HepG2 (cell line): ENCODE results near the gene CAMTA1. TPM values are rescaled to one million over a fixed set of nuclear protein-coding genes. Genes with fewer than 3 reads are reported as not detected.

Experiments used
- HOXD1 ChIP-seq: sonication (generic); formaldehyde crosslinking; IDR thresholded peaks from 2 replicates; pipeline ENCODE4 v1.5.0; 2020; ENCODE audit warnings: missing genetic modification reagents
- ZNF225 ChIP-seq: sonication (generic); formaldehyde crosslinking; IDR thresholded peaks from 2 replicates; pipeline ENCODE4 v1.4.0; 2020; ENCODE audit warnings: mild to moderate bottlenecking, missing genetic modification reagents
- ZNF619 ChIP-seq: sonication (generic); formaldehyde crosslinking; IDR thresholded peaks from 2 replicates; pipeline ENCODE4 v1.4.0; 2020; ENCODE audit warnings: mild to moderate bottlenecking, missing genetic modification reagents
- polyA plus RNA-seq, 8 experiments: library from polyadenylated mRNA; depleted of rRNA in 3 of 8; stranded (reverse) in 7 of 8; unstranded in 1 of 8; fragments of >200 nt; fragmentation: Illumina TruSeq in 4 of 8; extraction: Trizol in 4 of 8; gene quantifications; 2 replicates each; pipeline versions ENCODE4 v1.2.1 to v1.2.3, GENCODE V29; 2011 to 2016; ENCODE audit warnings: low read depth in 4 of 8, missing spikeins in 1 of 8, mixed read lengths in 1 of 8; ENCODE audit not compliant: insufficient read depth in 1 of 8
- total RNA-seq, 5 experiments: library from RNA; depleted of rRNA; stranded (reverse); fragments of >200 nt; fragmentation: Illumina TruSeq; extraction: Trizol; gene quantifications; 2 replicates each; pipeline ENCODE4 v1.2.3, GENCODE V29; 2016; ENCODE audit warnings: low read depth in 1 of 5
- TF ChIP-seq, protein P1 (sequence below), 2 experiments: fragments of 450-650 bp in 1 of 2; sonication (generic) in 1 of 2; formaldehyde crosslinking in 1 of 2; IDR thresholded peaks; 2 replicates each; pipeline versions ENCODE4 v1.6.1 to v1.8.0; 2016 to 2022; ENCODE audit warnings: antibody characterized with exemption in 1 of 2, mild to moderate bottlenecking in 1 of 2, missing genetic modification reagents in 1 of 2

The CAMTA1 gene
- total and polyA plus RNA-seq, 2 of the 13 experiments (the other 11 are each of a cell fraction or from before 2014, with no cell fraction given) = 25.0 to 36.4 TPM

DNA sequence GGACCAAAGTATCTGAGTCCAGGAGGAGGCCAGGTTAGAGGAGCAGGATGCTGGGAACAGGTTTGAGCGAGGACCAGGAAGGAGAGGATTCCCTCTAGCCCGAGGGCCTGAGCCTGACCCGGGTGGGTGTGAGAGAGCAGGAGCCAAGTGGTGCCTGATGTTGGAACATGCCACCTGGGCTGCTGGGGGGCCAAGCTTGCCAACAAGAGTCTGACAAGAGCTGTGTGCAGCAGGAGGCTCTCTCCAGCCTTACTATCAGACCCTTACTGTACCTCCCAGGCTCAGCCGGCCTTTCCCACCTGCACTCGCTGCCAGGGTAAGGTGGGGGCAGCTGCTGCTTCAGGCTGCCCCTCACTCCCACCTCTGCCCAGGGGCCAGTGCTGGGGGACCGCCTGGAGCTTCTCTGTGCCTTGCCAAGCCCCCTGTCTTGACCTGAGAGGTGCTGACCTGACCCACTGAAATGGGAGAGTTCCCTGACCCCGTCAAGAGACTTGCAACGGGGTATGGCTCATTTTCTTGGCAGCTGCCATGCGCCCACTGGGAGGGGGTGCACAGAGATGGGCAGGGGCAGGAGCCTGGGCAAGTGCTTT lies 826.3 kb downstream of the CAMTA1 start (continued):
- TF ChIP-seq, protein P1, sequence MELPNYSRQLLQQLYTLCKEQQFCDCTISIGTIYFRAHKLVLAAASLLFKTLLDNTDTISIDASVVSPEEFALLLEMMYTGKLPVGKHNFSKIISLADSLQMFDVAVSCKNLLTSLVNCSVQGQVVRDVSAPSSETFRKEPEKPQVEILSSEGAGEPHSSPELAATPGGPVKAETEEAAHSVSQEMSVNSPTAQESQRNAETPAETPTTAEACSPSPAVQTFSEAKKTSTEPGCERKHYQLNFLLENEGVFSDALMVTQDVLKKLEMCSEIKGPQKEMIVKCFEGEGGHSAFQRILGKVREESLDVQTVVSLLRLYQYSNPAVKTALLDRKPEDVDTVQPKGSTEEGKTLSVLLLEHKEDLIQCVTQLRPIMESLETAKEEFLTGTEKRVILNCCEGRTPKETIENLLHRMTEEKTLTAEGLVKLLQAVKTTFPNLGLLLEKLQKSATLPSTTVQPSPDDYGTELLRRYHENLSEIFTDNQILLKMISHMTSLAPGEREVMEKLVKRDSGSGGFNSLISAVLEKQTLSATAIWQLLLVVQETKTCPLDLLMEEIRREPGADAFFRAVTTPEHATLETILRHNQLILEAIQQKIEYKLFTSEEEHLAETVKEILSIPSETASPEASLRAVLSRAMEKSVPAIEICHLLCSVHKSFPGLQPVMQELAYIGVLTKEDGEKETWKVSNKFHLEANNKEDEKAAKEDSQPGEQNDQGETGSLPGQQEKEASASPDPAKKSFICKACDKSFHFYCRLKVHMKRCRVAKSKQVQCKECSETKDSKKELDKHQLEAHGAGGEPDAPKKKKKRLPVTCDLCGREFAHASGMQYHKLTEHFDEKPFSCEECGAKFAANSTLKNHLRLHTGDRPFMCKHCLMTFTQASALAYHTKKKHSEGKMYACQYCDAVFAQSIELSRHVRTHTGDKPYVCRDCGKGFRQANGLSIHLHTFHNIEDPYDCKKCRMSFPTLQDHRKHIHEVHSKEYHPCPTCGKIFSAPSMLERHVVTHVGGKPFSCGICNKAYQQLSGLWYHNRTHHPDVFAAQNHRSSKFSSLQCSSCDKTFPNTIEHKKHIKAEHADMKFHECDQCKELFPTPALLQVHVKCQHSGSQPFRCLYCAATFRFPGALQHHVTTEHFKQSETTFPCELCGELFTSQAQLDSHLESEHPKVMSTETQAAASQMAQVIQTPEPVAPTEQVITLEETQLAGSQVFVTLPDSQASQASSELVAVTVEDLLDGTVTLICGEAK (IDR thresholded peaks at IDR 0.05) = no peak
- TF ChIP-seq, protein P1 (CRISPR knock-in tag; IDR thresholded peaks at IDR 0.05) = no peak
- TF ChIP-seq ZNF619 (CRISPR knock-in tag) (no peak), HOXD1 (no peak), ZNF225 (no peak)
- TF ChIP-seq, all 625 proteins: peak for 0
